ENCODE results near the gene JRKL. TPM values are rescaled to one million over a fixed set of nuclear protein-coding genes. Genes with fewer than 3 reads are reported as not detected.
"Not testable (repeated sequence)": the region's sequence is repeated elsewhere in the genome, so short reads cannot be mapped to it uniquely, and the experiment has no call there.

Gene JRKL
- total RNA-seq, 1 experiment from 2014 or later, result 13.5 TPM

DNA sequence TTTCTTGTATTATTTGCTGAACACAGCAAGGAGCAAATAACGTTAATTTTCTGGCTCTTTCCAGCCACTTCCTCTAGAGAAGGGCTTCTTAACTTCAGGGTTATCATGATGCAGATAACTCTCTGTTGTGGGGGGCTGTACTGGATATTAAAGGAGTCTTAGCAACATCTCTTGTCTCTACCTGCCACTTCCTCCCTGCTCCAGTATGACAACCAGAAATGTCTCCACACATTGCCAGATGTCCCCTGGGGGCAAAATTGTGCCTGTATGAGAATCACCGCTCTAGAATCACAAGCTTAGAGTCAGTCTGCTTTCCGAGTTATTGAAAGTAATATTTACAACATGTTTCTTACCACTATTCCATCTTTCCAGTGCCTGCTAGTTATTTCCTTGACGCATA is 6.8 kb downstream of the JRKL start:
- H2AFZ ChIP-seq, result no peak overlapping the region
- TF ChIP-seq EZH2 (IDR thresholded peaks at IDR 0.05; ENCODE audit: low read depth), result no peak
- TF ChIP-seq, protein P1, sequence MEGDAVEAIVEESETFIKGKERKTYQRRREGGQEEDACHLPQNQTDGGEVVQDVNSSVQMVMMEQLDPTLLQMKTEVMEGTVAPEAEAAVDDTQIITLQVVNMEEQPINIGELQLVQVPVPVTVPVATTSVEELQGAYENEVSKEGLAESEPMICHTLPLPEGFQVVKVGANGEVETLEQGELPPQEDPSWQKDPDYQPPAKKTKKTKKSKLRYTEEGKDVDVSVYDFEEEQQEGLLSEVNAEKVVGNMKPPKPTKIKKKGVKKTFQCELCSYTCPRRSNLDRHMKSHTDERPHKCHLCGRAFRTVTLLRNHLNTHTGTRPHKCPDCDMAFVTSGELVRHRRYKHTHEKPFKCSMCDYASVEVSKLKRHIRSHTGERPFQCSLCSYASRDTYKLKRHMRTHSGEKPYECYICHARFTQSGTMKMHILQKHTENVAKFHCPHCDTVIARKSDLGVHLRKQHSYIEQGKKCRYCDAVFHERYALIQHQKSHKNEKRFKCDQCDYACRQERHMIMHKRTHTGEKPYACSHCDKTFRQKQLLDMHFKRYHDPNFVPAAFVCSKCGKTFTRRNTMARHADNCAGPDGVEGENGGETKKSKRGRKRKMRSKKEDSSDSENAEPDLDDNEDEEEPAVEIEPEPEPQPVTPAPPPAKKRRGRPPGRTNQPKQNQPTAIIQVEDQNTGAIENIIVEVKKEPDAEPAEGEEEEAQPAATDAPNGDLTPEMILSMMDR (conservative IDR thresholded peaks at IDR 0.05), result no peak
- no peak overlapping the region for H3K4me3 ChIP-seq
- no peak overlapping the region for H3K4me2 ChIP-seq
- peaks cover under 1% of the 10 kb centered on the region; the same call in 1 of the 2 replicates for H3K36me3 ChIP-seq (ENCODE audit: low read depth)
- intact Hi-C loops (cut with micrococcal nuclease; ENCODE audit: unreplicated experiment), result no loop called here
- no peak for DNase-seq
- no peak overlapping the region for H3K27ac ChIP-seq
- H3K79me2 ChIP-seq (ENCODE audit: low read depth), result peaks cover 3% of the 10 kb centered on the region
- H3K4me1 ChIP-seq (replicated peaks; ENCODE audit: insufficient read depth), result 0 out of 2 replicates have a peak, but pooled peaks cover 8% of the 10 kb centered on the region
- H3K9me2 ChIP-seq (ENCODE audit: insufficient read depth), result no peaks in the 10 kb centered on the region
- H3K9me3 ChIP-seq (ENCODE audit: insufficient read depth, low read depth), result 0 out of 2 replicates have a peak, but pooled peaks cover 10% of the 10 kb centered on the region
- H3K27me3 ChIP-seq (ENCODE audit: insufficient read depth, low read depth), result no peaks in the 10 kb centered on the region
- no peaks in the 10 kb centered on the region for H4K20me1 ChIP-seq (ENCODE audit: insufficient read depth)
- POLR2A ChIA-PET (ENCODE audit: unreplicated experiment), result interaction anchor here (0.6 to 1.2 kb wide), 2 partner anchors 24 to 607 kb away, joined by 3 to 8 read pairs; partner anchors contain the start of gene FAM76B
- H3F3A ChIP-seq (ENCODE audit: insufficient read depth, low read depth), result peaks cover 3% of the 10 kb centered on the region; the same call in 1 of the 2 replicates
- CTCF ChIA-PET, result no interaction called here
- BruUV-seq (replicated peaks), result no TSS peak

DNA sequence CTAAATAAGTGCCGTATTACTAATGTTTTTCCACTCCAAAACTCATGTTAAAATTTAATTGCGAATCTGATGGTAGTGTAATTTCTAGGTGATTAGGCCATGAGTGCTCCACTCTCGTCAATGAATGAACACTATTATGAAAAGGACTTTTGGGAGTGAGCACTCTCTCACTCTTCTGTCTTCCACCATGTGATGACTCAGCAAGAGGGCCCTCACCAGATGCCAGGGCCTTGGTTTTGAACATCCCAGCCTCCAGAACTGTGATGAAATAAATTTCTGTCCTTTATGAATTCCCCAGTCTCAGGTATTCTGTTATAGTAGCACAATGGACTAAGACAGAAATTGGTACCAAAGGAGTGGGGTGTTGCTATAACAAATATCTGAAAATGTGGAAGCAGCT is 8.1 kb downstream of the JRKL start:
- intact Hi-C loops (cut with micrococcal nuclease; ENCODE audit: unreplicated experiment), result no loop called here

DNA sequence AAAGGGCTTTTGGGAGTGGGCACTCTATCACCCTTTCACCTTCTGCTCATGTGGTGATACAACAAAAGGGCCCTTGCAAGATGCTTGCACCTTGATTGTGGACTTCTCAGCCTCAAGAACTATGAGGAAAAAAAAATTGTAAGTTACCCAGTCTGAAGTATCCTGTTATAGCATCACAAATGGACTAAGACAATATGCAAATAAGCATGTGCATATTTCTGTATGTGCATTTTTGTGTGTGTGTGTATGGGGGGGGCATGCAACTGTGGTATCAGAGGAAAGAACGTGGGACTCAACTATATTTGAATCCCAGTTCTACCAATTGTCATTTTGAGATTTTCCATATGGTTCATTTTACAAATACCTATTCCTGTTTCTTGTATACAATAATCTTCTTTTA is 10.9 kb downstream of the JRKL start:
- ChIA-PET POLR2A (ENCODE audit: unreplicated experiment) (no interaction called here), CTCF (no interaction called here)
- Histone ChIP-seq H3F3A (ENCODE audit: insufficient read depth, low read depth) (no peaks in the 10 kb centered on the region), H3K4me1 (replicated peaks; ENCODE audit: insufficient read depth) (no peaks in the 10 kb centered on the region), H3K9me3 (ENCODE audit: insufficient read depth, low read depth) (peaks cover 13% of the 10 kb centered on the region), H3K9me2 (ENCODE audit: insufficient read depth) (no peaks in the 10 kb centered on the region), H3K27ac (no peak overlapping the region), H3K27me3 (ENCODE audit: insufficient read depth, low read depth) (no peaks in the 10 kb centered on the region), H3K36me3 (ENCODE audit: low read depth) (no peaks in the 10 kb centered on the region), H3K4me3 (no peak overlapping the region), H2AFZ (no peak overlapping the region), H3K4me2 (no peak overlapping the region), H4K20me1 (ENCODE audit: insufficient read depth) (no peaks in the 10 kb centered on the region), H3K79me2 (ENCODE audit: low read depth) (no peaks in the 10 kb centered on the region)
- peak in 1 of 2 experiments; percentile 22 for DNase-seq
- BruUV-seq (replicated peaks), result no TSS peak
- no peak for TF ChIP-seq EZH2 (IDR thresholded peaks at IDR 0.05; ENCODE audit: low read depth)
- TF ChIP-seq, protein P1 (conservative IDR thresholded peaks at IDR 0.05), result no peak
- intact Hi-C loops (cut with micrococcal nuclease; ENCODE audit: unreplicated experiment), result no loop called here

More for the DNA sequence above, 8.1 kb downstream of the JRKL start:
- ChIA-PET POLR2A (ENCODE audit: unreplicated experiment) (no interaction called here), CTCF (no interaction called here)
- H3K9me2 ChIP-seq (ENCODE audit: insufficient read depth), result no peaks in the 10 kb centered on the region
- H3K79me2 ChIP-seq (ENCODE audit: low read depth), result no peaks in the 10 kb centered on the region
- no peaks in the 10 kb centered on the region for H4K20me1 ChIP-seq (ENCODE audit: insufficient read depth)
- H2AFZ ChIP-seq, result no peak overlapping the region
- H3K27ac ChIP-seq, result no peak overlapping the region
- H3K27me3 ChIP-seq (ENCODE audit: insufficient read depth, low read depth), result no peaks in the 10 kb centered on the region
- no peak overlapping the region for H3K4me2 ChIP-seq
- peaks cover 4% of the 10 kb centered on the region for H3K9me3 ChIP-seq (ENCODE audit: insufficient read depth, low read depth)
- no peak for DNase-seq
- no TSS peak for BruUV-seq (replicated peaks)
- H3K4me1 ChIP-seq (replicated peaks; ENCODE audit: insufficient read depth), result 0 out of 2 replicates have a peak, but pooled peaks cover 8% of the 10 kb centered on the region
- H3F3A ChIP-seq (ENCODE audit: insufficient read depth, low read depth), result no peaks in the 10 kb centered on the region
- H3K4me3 ChIP-seq, result no peak overlapping the region
- H3K36me3 ChIP-seq (ENCODE audit: low read depth), result no peaks in the 10 kb centered on the region
- TF ChIP-seq, protein P1 (conservative IDR thresholded peaks at IDR 0.05), result no peak
- TF ChIP-seq EZH2 (IDR thresholded peaks at IDR 0.05; ENCODE audit: low read depth), result no peak

DNA sequence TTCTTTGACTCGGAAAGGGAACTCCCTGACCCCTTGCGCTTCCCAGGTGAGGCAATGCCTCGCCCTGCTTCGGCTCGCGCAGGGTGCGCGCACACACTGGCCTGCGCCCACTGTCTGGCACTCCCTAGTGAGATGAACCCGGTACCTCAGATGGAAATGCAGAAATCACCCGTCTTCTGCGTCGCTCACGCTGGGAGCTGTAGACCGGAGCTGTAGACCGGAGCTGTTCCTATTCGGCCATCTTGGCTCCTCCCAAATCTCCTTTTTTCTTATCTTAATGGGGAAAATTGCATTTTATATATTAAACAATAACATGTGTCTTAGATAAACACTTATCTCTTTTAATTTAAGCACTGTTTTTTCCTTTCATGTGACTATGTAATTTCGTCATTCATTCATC is 21.6 kb downstream of the JRKL start:
- H3K4me3 ChIP-seq; H3K9me3 ChIP-seq (ENCODE audit: insufficient read depth, low read depth); BruUV-seq (replicated peaks); H3K27me3 ChIP-seq (ENCODE audit: insufficient read depth, low read depth); intact Hi-C loops (cut with micrococcal nuclease; ENCODE audit: unreplicated experiment); H3K4me1 ChIP-seq (replicated peaks; ENCODE audit: insufficient read depth); CTCF ChIA-PET; H2AFZ ChIP-seq; DNase-seq; H3K4me2 ChIP-seq; POLR2A ChIA-PET (ENCODE audit: unreplicated experiment); H3K27ac ChIP-seq; H3K36me3 ChIP-seq (ENCODE audit: low read depth); H3K79me2 ChIP-seq (ENCODE audit: low read depth); H4K20me1 ChIP-seq (ENCODE audit: insufficient read depth); H3K9me2 ChIP-seq (ENCODE audit: insufficient read depth); H3F3A ChIP-seq (ENCODE audit: insufficient read depth, low read depth): not testable (repeated sequence)

Measured in PC-9 (cell line).